ENCODE results near the gene RTL9.

- no peak for TF ChIP-seq POLR2AphosphoS5 (IDR thresholded peaks at IDR 0.05; ENCODE audit: low read depth, low read length)
- no peak for TF ChIP-seq CTCF (IDR thresholded peaks at IDR 0.05)
- TF ChIP-seq NRF1 (IDR thresholded peaks at IDR 0.05; ENCODE audit: low read depth, low read length), result no peak
- no peak for TF ChIP-seq YY1 (IDR thresholded peaks at IDR 0.05; ENCODE audit: low read depth)
- no peak for TF ChIP-seq EZH2phosphoT487 (IDR thresholded peaks at IDR 0.05; ENCODE audit: borderline replicate concordance, low read depth)
Measured at GRCh38 chrX:110404376-110404775, 45.7 kb downstream of the RTL9 start.

Data from SK-N-SH (cell line).